ENCODE results near the gene PRKCH.
A peak's percentile ranks its signal among the peaks of the same experiment; 100 is the strongest.

Gene PRKCH

GRCh38 chr14:61337893-61338292 lies 16.5 kb downstream of the PRKCH start:
- H3F3A ChIP-seq (ENCODE audit: low read depth): 0 out of 2 replicates have a peak, but pooled peaks cover 2% of the 10 kb centered on the region
- H3K79me2 ChIP-seq (ENCODE audit: insufficient read depth, low read length): peaks cover 96% of the 10 kb centered on the region
- H3K9me3 ChIP-seq (ENCODE audit: insufficient read depth, low read depth, low read length): no peaks in the 10 kb centered on the region
- H2AFZ ChIP-seq (ENCODE audit: low read length): no peak overlapping the region
- H3K9me2 ChIP-seq (replicated peaks; ENCODE audit: low read depth, low read length): no peaks in the 10 kb centered on the region
- H3K4me2 ChIP-seq (ENCODE audit: low read depth, low read length, poor library complexity, severe bottlenecking): peak overlapping the region; percentile 50
- no peak overlapping the region for H3K9ac ChIP-seq (ENCODE audit: low read depth, low read length, poor library complexity, severe bottlenecking)
- H4K20me1 ChIP-seq (ENCODE audit: insufficient read depth, low read length, poor library complexity, severe bottlenecking): peaks cover 78% of the 10 kb centered on the region
- H3K27me3 ChIP-seq (ENCODE audit: insufficient read depth, low read length, poor library complexity, severe bottlenecking): no peaks in the 10 kb centered on the region
- H3K36me3 ChIP-seq (ENCODE audit: insufficient read depth, low read length): no peaks in the 10 kb centered on the region; the same call in 1 of the 2 replicates
- no peak for TF ChIP-seq CTCF (conservative IDR thresholded peaks at IDR 0.05; ENCODE audit: low read length)
- TF ChIP-seq EZH2phosphoT487 (IDR thresholded peaks at IDR 0.05; ENCODE audit: borderline replicate concordance): no peak
- peaks cover 78% of the 10 kb centered on the region for H3K4me1 ChIP-seq (ENCODE audit: insufficient read depth, low read length, poor library complexity, severe bottlenecking)
- H3K4me3 ChIP-seq (ENCODE audit: low read length, poor library complexity, severe bottlenecking): peak overlapping the region; percentile 18

GRCh38 chr14:61338457-61338856 lies 17.1 kb downstream of the PRKCH start:
- Histone ChIP-seq H4K20me1 (ENCODE audit: insufficient read depth, low read length, poor library complexity, severe bottlenecking) (peaks cover 78% of the 10 kb centered on the region), H3F3A (ENCODE audit: low read depth) (0 out of 2 replicates have a peak, but pooled peaks cover 2% of the 10 kb centered on the region), H3K4me2 (ENCODE audit: low read depth, low read length, poor library complexity, severe bottlenecking) (peak overlapping the region; percentile 50), H3K4me3 (ENCODE audit: low read length, poor library complexity, severe bottlenecking) (peak overlapping the region; percentile 18), H3K9me2 (replicated peaks; ENCODE audit: low read depth, low read length) (no peaks in the 10 kb centered on the region), H3K79me2 (ENCODE audit: insufficient read depth, low read length) (peaks cover 96% of the 10 kb centered on the region), H2AFZ (ENCODE audit: low read length) (no peak overlapping the region), H3K36me3 (ENCODE audit: insufficient read depth, low read length) (no peaks in the 10 kb centered on the region; the same call in 1 of the 2 replicates), H3K9ac (ENCODE audit: low read depth, low read length, poor library complexity, severe bottlenecking) (no peak overlapping the region), H3K4me1 (ENCODE audit: insufficient read depth, low read length, poor library complexity, severe bottlenecking) (peaks cover 79% of the 10 kb centered on the region), H3K9me3 (ENCODE audit: insufficient read depth, low read depth, low read length) (no peaks in the 10 kb centered on the region), H3K27me3 (ENCODE audit: insufficient read depth, low read length, poor library complexity, severe bottlenecking) (no peaks in the 10 kb centered on the region)
- peak; percentile 9; the same call in 1 of the 2 replicates for TF ChIP-seq CTCF (conservative IDR thresholded peaks at IDR 0.05; ENCODE audit: low read length)
- TF ChIP-seq EZH2phosphoT487 (IDR thresholded peaks at IDR 0.05; ENCODE audit: borderline replicate concordance): no peak

GRCh38 chr14:61341275-61342206 lies 20.2 kb downstream of the PRKCH start:
- H3K9me3 ChIP-seq (ENCODE audit: insufficient read depth, low read depth, low read length): no peaks in the 10 kb centered on the region
- no peaks in the 10 kb centered on the region for H3K9me2 ChIP-seq (replicated peaks; ENCODE audit: low read depth, low read length)
- H3K4me2 ChIP-seq (ENCODE audit: low read depth, low read length, poor library complexity, severe bottlenecking): peak overlapping the region; percentile 58
- TF ChIP-seq EZH2phosphoT487 (IDR thresholded peaks at IDR 0.05; ENCODE audit: borderline replicate concordance) (no peak), CTCF (conservative IDR thresholded peaks at IDR 0.05; ENCODE audit: low read length) (no peak)
- peaks cover 66% of the 10 kb centered on the region for H4K20me1 ChIP-seq (ENCODE audit: insufficient read depth, low read length, poor library complexity, severe bottlenecking)
- peaks cover 74% of the 10 kb centered on the region for H3K4me1 ChIP-seq (ENCODE audit: insufficient read depth, low read length, poor library complexity, severe bottlenecking)
- H3K4me3 ChIP-seq (ENCODE audit: low read length, poor library complexity, severe bottlenecking): peak overlapping the region; percentile 40
- no peak overlapping the region for H2AFZ ChIP-seq (ENCODE audit: low read length)
- peak overlapping the region; percentile 46 for H3K9ac ChIP-seq (ENCODE audit: low read depth, low read length, poor library complexity, severe bottlenecking)
- H3K27me3 ChIP-seq (ENCODE audit: insufficient read depth, low read length, poor library complexity, severe bottlenecking): no peaks in the 10 kb centered on the region
- H3K79me2 ChIP-seq (ENCODE audit: insufficient read depth, low read length): peaks cover 97% of the 10 kb centered on the region
- H3K36me3 ChIP-seq (ENCODE audit: insufficient read depth, low read length): no peaks in the 10 kb centered on the region
- 0 out of 2 replicates have a peak, but pooled peaks cover 2% of the 10 kb centered on the region for H3F3A ChIP-seq (ENCODE audit: low read depth)

Data from Loucy (cell line).